ENCODE measurements around the gene PRPSAP1.

PRPSAP1 gene

GRCh38 chr17:76353599-76354316 is at the start of gene PRPSAP1:
TSS of gene PRPSAP1 (minus strand) at chr17:76353916. CDS start at chr17:76353703, 213 bp downstream.
- TF ChIP-seq SUZ12 (IDR thresholded peaks at IDR 0.05; ENCODE audit: extremely low read depth, insufficient read depth, insufficient read length) = no peak
- TF ChIP-seq ZNF274 (IDR thresholded peaks at IDR 0.05; ENCODE audit: low read depth, low read length) = no peak
- peak; percentile 98 for TF ChIP-seq YY1 (IDR thresholded peaks at IDR 0.05; ENCODE audit: insufficient read depth, insufficient read length)
- DNase-seq (ENCODE audit: low read depth, low spot score) = peak; percentile 77
- no peaks in the 10 kb centered on the region for H3K36me3 ChIP-seq (ENCODE audit: insufficient read depth, insufficient read length, low read length)
- peaks cover 5% of the 10 kb centered on the region for H3K27me3 ChIP-seq (ENCODE audit: insufficient read depth, insufficient read length)
- peak within 1 kb of the TSS; percentile 87 for H3K4me3 ChIP-seq (ENCODE audit: insufficient read length, low read depth)
- no peaks in the 10 kb centered on the region for H3K9me3 ChIP-seq (ENCODE audit: insufficient read depth, low read length)
- no peaks in the 10 kb centered on the region for H3K4me1 ChIP-seq (ENCODE audit: insufficient read depth, insufficient read length)
- peak within 1 kb of the TSS; percentile 97 for H3K9ac ChIP-seq (ENCODE audit: insufficient read length, low read depth)

- no peak overlapping the region for H3K4me3 ChIP-seq (ENCODE audit: insufficient read length, low read depth)
- H3K9ac ChIP-seq (ENCODE audit: insufficient read length, low read depth) = no peak overlapping the region
- DNase-seq (ENCODE audit: low read depth, low spot score) = no peak
- H3K4me1 ChIP-seq (ENCODE audit: insufficient read depth, insufficient read length) = peaks cover 2% of the 10 kb centered on the region
- no peaks in the 10 kb centered on the region for H3K9me3 ChIP-seq (ENCODE audit: insufficient read depth, low read length)
- H3K27me3 ChIP-seq (ENCODE audit: insufficient read depth, insufficient read length) = no peaks in the 10 kb centered on the region
- no peak for TF ChIP-seq ZNF274 (IDR thresholded peaks at IDR 0.05; ENCODE audit: low read depth, low read length)
- TF ChIP-seq YY1 (IDR thresholded peaks at IDR 0.05; ENCODE audit: insufficient read depth, insufficient read length) = no peak
- TF ChIP-seq SUZ12 (IDR thresholded peaks at IDR 0.05; ENCODE audit: extremely low read depth, insufficient read depth, insufficient read length) = no peak
- H3K36me3 ChIP-seq (ENCODE audit: insufficient read depth, insufficient read length, low read length) = peaks cover 88% of the 10 kb centered on the region
Observed at GRCh38 chr17:76402711-76403110, 49.0 kb upstream of the PRPSAP1 start.

- H3K36me3 ChIP-seq (ENCODE audit: insufficient read depth, insufficient read length, low read length) = peaks cover 94% of the 10 kb centered on the region
- no peak for TF ChIP-seq ZNF274 (IDR thresholded peaks at IDR 0.05; ENCODE audit: low read depth, low read length)
- no peak for TF ChIP-seq YY1 (IDR thresholded peaks at IDR 0.05; ENCODE audit: insufficient read depth, insufficient read length)
- no peak for TF ChIP-seq SUZ12 (IDR thresholded peaks at IDR 0.05; ENCODE audit: extremely low read depth, insufficient read depth, insufficient read length)
- H3K4me1 ChIP-seq (ENCODE audit: insufficient read depth, insufficient read length) = peaks cover 6% of the 10 kb centered on the region
- H3K9ac ChIP-seq (ENCODE audit: insufficient read length, low read depth) = no peak overlapping the region
- no peaks in the 10 kb centered on the region for H3K9me3 ChIP-seq (ENCODE audit: insufficient read depth, low read length)
- H3K4me3 ChIP-seq (ENCODE audit: insufficient read length, low read depth) = no peak overlapping the region
- H3K27me3 ChIP-seq (ENCODE audit: insufficient read depth, insufficient read length) = no peaks in the 10 kb centered on the region
- DNase-seq (ENCODE audit: low read depth, low spot score) = no peak
Observed at GRCh38 chr17:76399175-76400172, 45.8 kb upstream of the PRPSAP1 start.

GRCh38 chr17:76398523-76399174 is 44.9 kb upstream of the PRPSAP1 start:
- no peak overlapping the region for H3K4me3 ChIP-seq (ENCODE audit: insufficient read length, low read depth)
- DNase-seq (ENCODE audit: low read depth, low spot score) = no peak
- no peaks in the 10 kb centered on the region for H3K9me3 ChIP-seq (ENCODE audit: insufficient read depth, low read length)
- H3K4me1 ChIP-seq (ENCODE audit: insufficient read depth, insufficient read length) = peaks cover 6% of the 10 kb centered on the region
- TF ChIP-seq YY1 (IDR thresholded peaks at IDR 0.05; ENCODE audit: insufficient read depth, insufficient read length) = no peak
- TF ChIP-seq ZNF274 (IDR thresholded peaks at IDR 0.05; ENCODE audit: low read depth, low read length) = no peak
- TF ChIP-seq SUZ12 (IDR thresholded peaks at IDR 0.05; ENCODE audit: extremely low read depth, insufficient read depth, insufficient read length) = no peak
- H3K27me3 ChIP-seq (ENCODE audit: insufficient read depth, insufficient read length) = no peaks in the 10 kb centered on the region
- H3K36me3 ChIP-seq (ENCODE audit: insufficient read depth, insufficient read length, low read length) = peaks cover 94% of the 10 kb centered on the region
- no peak overlapping the region for H3K9ac ChIP-seq (ENCODE audit: insufficient read length, low read depth)

GRCh38 chr17:76397687-76398522 is 44.2 kb upstream of the PRPSAP1 start:
- Histone ChIP-seq H3K9ac (ENCODE audit: insufficient read length, low read depth) (peak overlapping the region; percentile 46), H3K27me3 (ENCODE audit: insufficient read depth, insufficient read length) (no peaks in the 10 kb centered on the region), H3K36me3 (ENCODE audit: insufficient read depth, insufficient read length, low read length) (peaks cover 93% of the 10 kb centered on the region), H3K4me1 (ENCODE audit: insufficient read depth, insufficient read length) (peaks cover 6% of the 10 kb centered on the region), H3K9me3 (ENCODE audit: insufficient read depth, low read length) (no peaks in the 10 kb centered on the region), H3K4me3 (ENCODE audit: insufficient read length, low read depth) (no peak overlapping the region)
- DNase-seq (ENCODE audit: low read depth, low spot score) = peak; percentile 77
- TF ChIP-seq ZNF274 (IDR thresholded peaks at IDR 0.05; ENCODE audit: low read depth, low read length) (no peak), SUZ12 (IDR thresholded peaks at IDR 0.05; ENCODE audit: extremely low read depth, insufficient read depth, insufficient read length) (no peak), YY1 (IDR thresholded peaks at IDR 0.05; ENCODE audit: insufficient read depth, insufficient read length) (no peak)

- no peak for DNase-seq (ENCODE audit: low read depth, low spot score)
- Histone ChIP-seq H3K4me1 (ENCODE audit: insufficient read depth, insufficient read length) (peaks cover 6% of the 10 kb centered on the region), H3K36me3 (ENCODE audit: insufficient read depth, insufficient read length, low read length) (peaks cover 93% of the 10 kb centered on the region), H3K27me3 (ENCODE audit: insufficient read depth, insufficient read length) (no peaks in the 10 kb centered on the region), H3K9me3 (ENCODE audit: insufficient read depth, low read length) (no peaks in the 10 kb centered on the region), H3K9ac (ENCODE audit: insufficient read length, low read depth) (no peak overlapping the region), H3K4me3 (ENCODE audit: insufficient read length, low read depth) (no peak overlapping the region)
- TF ChIP-seq SUZ12 (IDR thresholded peaks at IDR 0.05; ENCODE audit: extremely low read depth, insufficient read depth, insufficient read length) (no peak), YY1 (IDR thresholded peaks at IDR 0.05; ENCODE audit: insufficient read depth, insufficient read length) (no peak), ZNF274 (IDR thresholded peaks at IDR 0.05; ENCODE audit: low read depth, low read length) (no peak)
Observed at GRCh38 chr17:76397184-76397583, 43.5 kb upstream of the PRPSAP1 start.

Data from NT2/D1 (cell line).